GM12872 (cell line): ENCODE results near the gene ETV1.

ENCODE experiments used
- CTCF ChIP-seq: IDR thresholded peaks from 3 replicates; pipeline ENCODE4 v1.5.1; 2011; ENCODE audit warnings: low read depth, mild to moderate bottlenecking, low read length, moderate library complexity; ENCODE audit not compliant: insufficient read depth

The ETV1 gene

GRCh38 chr7:13976594-13976993, 12.9 kb downstream of the ETV1 start:
- TF ChIP-seq CTCF, result no peak

- TF ChIP-seq CTCF, result no peak
These were observed 24.4 kb downstream of the ETV1 start for GRCh38 chr7:13965077-13965476.

GRCh38 chr7:13963925-13964324, 25.5 kb downstream of the ETV1 start:
- TF ChIP-seq CTCF, result no peak

- TF ChIP-seq CTCF, result no peak
These were observed 34.0 kb downstream of the ETV1 start for GRCh38 chr7:13955494-13955893.

GRCh38 chr7:13953368-13953767, 36.1 kb downstream of the ETV1 start:
- TF ChIP-seq CTCF, result no peak

- TF ChIP-seq CTCF, result no peak
These were observed 36.5 kb downstream of the ETV1 start for GRCh38 chr7:13952921-13953320.

GRCh38 chr7:13949939-13950338, 39.5 kb downstream of the ETV1 start:
- no peak for TF ChIP-seq CTCF

GRCh38 chr7:13949445-13949844, 40.0 kb downstream of the ETV1 start:
- no peak for TF ChIP-seq CTCF
